ENCODE results near the gene WBP1L. TPM values are rescaled to one million over a fixed set of nuclear protein-coding genes. Genes with fewer than 3 reads are reported as not detected.

WBP1L gene
- total RNA-seq, 1 donor from 2014 or later = 34.0 TPM

GRCh38 chr10:102759497-102760210 lies 15.9 kb downstream of the WBP1L start:
- DNase-seq = no peak

DNA sequence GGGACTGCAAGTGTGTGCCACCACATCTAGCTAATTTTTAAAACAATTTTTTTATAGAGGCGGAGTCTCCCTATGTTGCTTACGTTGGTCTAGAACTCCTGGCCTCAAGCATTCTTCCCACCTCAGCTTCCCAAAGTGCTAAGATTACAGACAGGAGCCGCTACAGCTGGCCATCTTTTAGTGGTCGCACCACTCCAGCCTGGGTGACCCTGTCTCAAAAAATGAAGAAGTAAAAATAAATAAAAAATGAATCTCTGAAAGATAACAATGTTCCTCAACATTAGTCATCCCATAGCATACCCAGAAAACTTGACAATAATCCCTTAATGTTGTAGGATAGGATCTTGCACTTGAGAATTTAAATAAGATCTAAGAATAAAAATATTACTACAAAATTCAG lies 18.2 kb downstream of the WBP1L start:
- DNase-seq = no peak

GRCh38 chr10:102762401-102763015 lies 18.8 kb downstream of the WBP1L start:
- no peak for DNase-seq

- no peak for DNase-seq
Observed at GRCh38 chr10:102763037-102763607, 19.4 kb downstream of the WBP1L start.

- DNase-seq = no peak
Observed at GRCh38 chr10:102764470-102765161, 20.9 kb downstream of the WBP1L start.

- no peak for DNase-seq
Observed at GRCh38 chr10:102765336-102765735, 21.6 kb downstream of the WBP1L start.

GRCh38 chr10:102767428-102768160 lies 23.8 kb downstream of the WBP1L start:
- no peak for DNase-seq

- DNase-seq = peak; percentile 15
Observed at GRCh38 chr10:102769375-102770107, 25.8 kb downstream of the WBP1L start.

DNA sequence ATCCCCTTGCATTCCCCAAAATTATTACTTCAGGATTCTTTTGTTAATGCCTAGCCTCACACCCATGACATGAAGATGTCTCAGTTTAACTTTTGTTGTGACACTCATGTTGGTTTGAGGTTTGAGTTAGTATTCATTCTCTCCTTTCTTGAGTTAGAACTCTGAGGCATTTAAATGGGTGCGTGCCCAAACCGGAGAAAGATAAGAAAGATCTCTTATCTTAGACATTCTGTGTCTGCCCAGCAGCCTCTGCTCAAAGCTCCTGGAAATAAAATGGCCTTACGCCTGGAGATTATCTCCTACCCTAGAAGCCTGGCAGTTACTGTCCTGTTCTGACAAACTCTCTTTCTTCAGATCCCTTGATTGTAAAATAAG lies 26.3 kb downstream of the WBP1L start:
- DNase-seq = no peak

DNA sequence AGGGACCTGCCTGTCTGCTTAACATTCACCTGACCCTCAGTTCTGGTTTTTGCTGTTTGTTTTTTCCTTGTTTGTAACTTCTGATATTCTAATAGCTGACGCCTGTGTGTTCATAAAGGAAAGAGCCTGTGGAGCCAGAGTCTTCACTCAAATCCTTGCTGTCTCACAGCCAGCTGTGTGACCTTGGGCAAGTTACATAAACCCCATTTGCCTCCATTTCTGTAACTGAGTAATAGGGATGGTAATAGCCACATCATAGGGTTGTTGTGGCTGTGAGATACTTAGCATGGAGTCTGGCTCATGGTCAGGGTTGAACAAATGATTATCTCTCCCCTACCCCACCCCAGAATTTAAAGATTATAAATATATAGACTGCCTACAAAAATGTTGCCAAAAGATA lies 27.0 kb downstream of the WBP1L start:
- no peak for DNase-seq

DNA sequence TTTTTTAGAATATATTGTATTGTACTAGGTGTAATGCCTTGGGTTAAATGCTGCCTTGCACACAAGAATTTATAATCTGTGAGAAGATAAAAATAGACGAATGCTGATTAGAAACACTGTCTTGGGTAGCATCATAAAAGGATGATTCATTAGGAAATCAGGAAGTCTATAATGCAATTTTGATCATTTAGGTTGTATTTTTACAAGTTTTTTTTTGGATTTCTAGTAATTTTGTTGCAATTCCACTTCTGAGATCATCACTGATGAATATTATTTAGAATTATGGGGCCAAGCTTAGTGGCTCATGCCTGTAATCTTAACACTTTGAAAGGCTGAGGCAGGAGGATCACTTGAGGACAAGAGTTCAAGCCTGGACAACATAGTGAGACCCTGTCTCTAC lies 29.6 kb downstream of the WBP1L start:
- no peak for DNase-seq

DNA sequence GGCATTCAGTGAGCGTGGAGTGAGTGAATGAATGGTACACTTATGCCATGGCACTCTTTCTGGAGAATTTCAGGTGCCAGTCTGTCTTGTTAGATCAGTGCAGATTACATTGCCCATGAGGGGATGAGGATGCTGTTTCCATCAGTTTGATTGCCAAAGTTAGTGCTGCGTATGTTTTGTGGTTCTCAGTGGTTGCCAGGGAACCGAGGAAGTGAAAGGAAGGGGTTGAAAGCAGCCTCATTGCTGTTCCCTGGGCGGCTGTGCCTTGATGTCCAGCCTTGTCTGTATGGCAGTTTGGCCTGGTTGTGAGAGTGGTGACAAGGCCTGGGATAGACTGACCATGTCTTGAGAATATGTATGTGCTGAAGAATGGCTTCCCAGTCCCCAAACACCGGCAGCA lies 30.2 kb downstream of the WBP1L start:
- DNase-seq = peak; percentile 12

GRCh38 chr10:102775201-102775934 lies 31.6 kb downstream of the WBP1L start:
- DNase-seq = no peak

- DNase-seq = peak; percentile 93
Observed at GRCh38 chr10:102775935-102776669, 32.4 kb downstream of the WBP1L start.

DNA sequence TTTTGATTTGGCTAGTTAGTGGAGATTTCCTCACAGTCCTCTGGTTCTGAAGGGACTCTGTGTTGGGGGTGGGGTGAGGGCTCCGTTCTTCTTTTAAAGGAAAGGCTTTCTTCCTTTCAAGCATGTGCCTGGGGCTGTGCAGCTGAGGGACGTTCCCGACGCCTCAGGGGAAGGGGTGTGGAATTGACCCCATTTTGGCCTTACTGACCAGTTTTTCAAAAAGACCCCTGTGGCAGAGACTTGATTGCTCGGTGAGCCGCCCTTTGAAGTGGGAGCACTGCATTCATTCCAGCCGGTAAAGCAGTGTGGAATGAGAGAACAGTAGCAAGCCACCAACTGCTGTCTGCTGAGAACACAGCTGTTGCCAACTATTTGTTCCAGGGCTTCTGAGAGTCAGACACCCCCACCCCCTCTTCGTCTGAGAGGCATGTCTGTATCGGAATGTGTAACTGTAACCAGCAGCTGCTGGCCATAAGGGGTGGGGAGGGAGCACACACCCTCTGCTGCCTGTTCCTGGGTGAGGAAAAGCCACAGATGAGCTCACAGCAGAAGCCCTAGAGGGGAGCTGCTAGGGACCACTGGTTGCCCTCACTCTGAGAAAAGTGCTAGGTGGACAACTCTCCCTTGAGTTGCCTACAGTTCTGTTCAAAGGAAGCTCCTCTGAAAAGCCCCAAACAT lies 33.2 kb downstream of the WBP1L start:
- DNase-seq = peak; percentile 96

DNA sequence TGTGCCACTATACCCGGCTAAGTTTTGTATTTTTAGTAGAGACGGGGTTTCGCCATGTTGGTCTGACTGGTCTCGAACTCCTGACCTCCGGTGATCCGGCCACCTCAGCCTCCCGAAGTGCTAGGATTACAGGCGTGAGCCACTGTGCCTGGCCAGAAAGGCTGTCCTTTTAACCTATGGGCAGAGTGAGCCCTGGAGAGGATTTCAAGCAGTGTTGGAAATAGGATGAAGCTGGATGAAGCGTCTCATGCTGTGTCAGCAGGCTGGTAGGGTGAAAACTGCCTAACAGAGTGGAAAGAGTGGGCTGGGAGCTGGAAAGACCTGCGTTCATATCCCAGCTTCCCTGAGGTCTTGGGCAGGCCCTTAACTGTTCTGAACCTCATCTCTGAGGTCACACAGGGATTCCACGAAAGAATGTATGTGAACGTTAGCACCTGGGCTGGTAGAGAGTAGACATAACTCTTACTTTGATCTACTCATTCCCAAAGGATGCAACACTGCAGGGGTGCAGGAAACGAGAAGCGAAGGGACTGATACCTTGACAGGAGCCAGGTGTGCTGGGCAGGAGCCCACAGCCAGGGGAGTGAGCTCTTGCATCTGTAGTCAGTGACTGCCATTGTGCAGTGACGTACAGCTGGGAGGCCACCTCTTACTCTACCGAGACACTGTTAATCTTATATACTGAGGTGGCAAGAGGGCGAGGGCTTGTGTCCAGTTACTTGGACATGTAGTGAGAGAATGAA lies 34.1 kb downstream of the WBP1L start:
- DNase-seq = no peak

GRCh38 chr10:102778781-102779180 lies 35.0 kb downstream of the WBP1L start:
- DNase-seq = no peak

DNA sequence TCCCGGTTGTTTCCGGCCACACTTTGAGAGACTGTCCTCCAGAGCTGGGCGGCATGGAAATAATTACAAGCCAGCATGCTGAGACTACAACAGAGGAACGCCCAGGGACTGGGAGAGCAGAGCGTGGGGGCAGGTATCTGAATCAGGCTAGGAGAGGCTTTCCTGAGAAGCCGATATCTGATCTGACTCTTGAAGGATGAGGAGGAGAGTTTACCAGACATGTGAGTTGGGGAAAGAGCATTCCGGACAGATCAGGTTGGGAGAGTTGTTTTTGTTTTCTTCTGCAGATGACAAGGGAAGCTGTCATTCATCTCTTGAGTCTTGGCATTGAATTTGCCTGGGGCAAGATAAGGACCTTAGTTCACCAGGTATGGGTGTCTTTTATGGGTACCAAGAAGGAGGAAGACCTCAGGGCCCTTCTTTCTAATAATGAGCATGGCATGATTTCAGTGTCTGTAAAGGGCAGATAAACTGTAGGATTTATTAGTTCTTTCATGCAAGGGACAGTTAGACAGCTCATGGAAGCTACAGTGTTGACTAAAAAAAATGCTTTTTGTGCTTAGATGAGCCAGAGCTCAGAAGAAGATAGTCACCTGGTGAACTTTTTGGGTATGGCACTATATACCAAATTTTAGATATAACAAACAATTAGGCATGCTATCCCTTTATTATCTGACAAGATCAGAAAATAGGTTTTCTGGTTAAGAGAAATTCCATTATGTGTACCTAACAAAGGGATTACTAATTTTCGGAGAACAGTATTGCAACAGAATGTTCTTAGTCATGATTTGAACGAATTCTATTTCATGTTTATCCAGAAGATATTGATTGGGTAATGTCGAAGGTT lies 36.2 kb downstream of the WBP1L start:
- no peak for DNase-seq
